ENCODE measurements around the gene SOX14. TPM values are rescaled to one million over a fixed set of nuclear protein-coding genes. Genes with fewer than 3 reads are reported as not detected.

Gene SOX14
- not detected for polyA plus RNA-seq (ENCODE audit: insufficient read length in 4 of 4)

- DNase-seq (ENCODE audit: low read depth in 4 of 4, low spot score in 3 of 4): no peak
These were observed at the start of gene SOX14 for GRCh38 chr3:137764001-137764433. Gene SOX14 (plus strand): TSS chr3:137764315. CDS start chr3:137764785, 470 bp downstream.

- no peak for DNase-seq (ENCODE audit: low read depth in 4 of 4, low spot score in 3 of 4)
These were observed 49.6 kb upstream of the SOX14 start for GRCh38 chr3:137714551-137714950.

GRCh38 chr3:137724240-137724639 lies 39.9 kb upstream of the SOX14 start:
- no peak for DNase-seq (ENCODE audit: low read depth in 4 of 4, low spot score in 3 of 4)

- DNase-seq (ENCODE audit: low read depth in 4 of 4, low spot score in 3 of 4): no peak
These were observed 26.9 kb upstream of the SOX14 start for GRCh38 chr3:137737208-137737607.

- DNase-seq (ENCODE audit: low read depth in 4 of 4, low spot score in 3 of 4): no peak
These were observed 25.4 kb upstream of the SOX14 start for GRCh38 chr3:137738710-137739109.

- no peak for DNase-seq (ENCODE audit: low read depth in 4 of 4, low spot score in 3 of 4)
These were observed 20.5 kb upstream of the SOX14 start for GRCh38 chr3:137743608-137744007.

- DNase-seq (ENCODE audit: low read depth in 4 of 4, low spot score in 3 of 4): no peak
These were observed 17.3 kb upstream of the SOX14 start for GRCh38 chr3:137746808-137747207.

GRCh38 chr3:137759505-137759904 lies 4.6 kb upstream of the SOX14 start:
- DNase-seq (ENCODE audit: low read depth in 4 of 4, low spot score in 3 of 4): no peak

- DNase-seq (ENCODE audit: low read depth in 4 of 4, low spot score in 3 of 4): no peak
These were observed 3.6 kb upstream of the SOX14 start for GRCh38 chr3:137760341-137761098.

GRCh38 chr3:137761099-137761562 lies 3.0 kb upstream of the SOX14 start:
- no peak for DNase-seq (ENCODE audit: low read depth in 4 of 4, low spot score in 3 of 4)

GRCh38 chr3:137761563-137762503 lies 2.3 kb upstream of the SOX14 start:
- no peak for DNase-seq (ENCODE audit: low read depth in 4 of 4, low spot score in 3 of 4)

- no peak for DNase-seq (ENCODE audit: low read depth in 4 of 4, low spot score in 3 of 4)
These were observed 1.2 kb upstream of the SOX14 start for GRCh38 chr3:137762674-137763593.

- DNase-seq (ENCODE audit: low read depth in 4 of 4, low spot score in 3 of 4): no peak
These were observed 549 bp upstream of the SOX14 start for GRCh38 chr3:137763594-137763938.

GRCh38 chr3:137764563-137765309 lies 621 bp downstream of the SOX14 start:
- DNase-seq (ENCODE audit: low read depth in 4 of 4, low spot score in 3 of 4): no peak

GRCh38 chr3:137765310-137766033 lies 1.4 kb downstream of the SOX14 start:
- DNase-seq (ENCODE audit: low read depth in 4 of 4, low spot score in 3 of 4): no peak

GRCh38 chr3:137766041-137766875 lies 2.1 kb downstream of the SOX14 start:
- no peak for DNase-seq (ENCODE audit: low read depth in 4 of 4, low spot score in 3 of 4)

- DNase-seq (ENCODE audit: low read depth in 4 of 4, low spot score in 3 of 4): no peak
These were observed 2.9 kb downstream of the SOX14 start for GRCh38 chr3:137766876-137767537.
